Right ventricle myocardium superior (tissue), 1 donor: Measurements from ENCODE around the gene DLGAP4. TPM values are rescaled to one million over a fixed set of nuclear protein-coding genes. Genes with fewer than 3 reads are reported as not detected.
"Not testable (repeated sequence)": the region's sequence is repeated elsewhere in the genome, so short reads cannot be mapped to it uniquely, and the experiment has no call there.

Experiments used
- ATAC-seq: fragments of 200-7000 bp; cut with Tn5 transposase; one replicate; pipeline ENCODE4 v1.9.1; 2020; ENCODE audit warnings: mild to moderate bottlenecking; ENCODE audit not compliant: poor library complexity
- DNase-seq: peaks from one replicate; pipeline ENCODE4 v3.0.0-alpha.2; 2020
- intact Hi-C: fragments of 100-400 bp; cut with DNase I; formaldehyde crosslinking; loops from one replicate; pipeline ENCODE4 v1.11.2; 2022
- total RNA-seq: library from RNA; stranded (reverse); fragmentation: NEBNext Ultra II Directional; extraction: Animal tissue kit (Norgen Biotek cat#: 25700); gene quantifications from one replicate; pipeline ENCODE4 v1.2.1, GENCODE V29; 2021
- donor health status: DM: no; HTN: yes; CAD: no; lungs with severe emphysema.

The DLGAP4 gene
- total RNA-seq, 1 donor from 2014 or later, result 40.9 TPM

- DNase-seq, result no peak
These were observed 241.8 kb downstream of the DLGAP4 start for GRCh38 chr20:36548006-36548315.

GRCh38 chr20:36548704-36549627 lies 242.8 kb downstream of the DLGAP4 start:
- intact Hi-C loops, result no loop called here
- no peak for ATAC-seq
- DNase-seq, result no peak

More at GRCh38 chr20:36548006-36548315, 241.8 kb downstream of the DLGAP4 start:
- ATAC-seq, result no peak
- intact Hi-C loops, result no loop called here

- no peak for DNase-seq
- peak; percentile 5 for ATAC-seq
- intact Hi-C loops, result no loop called here
These were observed 243.4 kb downstream of the DLGAP4 start for GRCh38 chr20:36549628-36549941.

- intact Hi-C loops, result no loop called here
- peak; percentile 44 for ATAC-seq
- peak; percentile 53 for DNase-seq
These were observed 244.0 kb downstream of the DLGAP4 start for GRCh38 chr20:36549942-36550789.

GRCh38 chr20:36550790-36551299 lies 244.7 kb downstream of the DLGAP4 start:
- ATAC-seq (peak; percentile 43), DNase-seq (no peak)
- intact Hi-C loops, result no loop called here

- ATAC-seq, result no peak
- intact Hi-C loops, result loop anchor here (5.0 kb wide), 1 partner anchor 37 kb away; no protein-coding TSS in a partner anchor
- no peak for DNase-seq
These were observed 249.1 kb downstream of the DLGAP4 start for GRCh38 chr20:36555248-36555647.

- DNase-seq (no peak), ATAC-seq (no peak)
- intact Hi-C loops, result no loop called here
These were observed 256.6 kb downstream of the DLGAP4 start for GRCh38 chr20:36562724-36563123.

- intact Hi-C loops, result no loop called here
These were observed 257.2 kb downstream of the DLGAP4 start for GRCh38 chr20:36563374-36563773.

GRCh38 chr20:36564078-36564725 lies 258.1 kb downstream of the DLGAP4 start:
- ATAC-seq, DNase-seq, intact Hi-C loops: not testable (repeated sequence)

More at GRCh38 chr20:36563374-36563773, 257.2 kb downstream of the DLGAP4 start:
- DNase-seq (no peak), ATAC-seq (no peak)

- DNase-seq, intact Hi-C loops, ATAC-seq: not testable (repeated sequence)
These were observed 258.6 kb downstream of the DLGAP4 start for GRCh38 chr20:36564726-36565121.

- no peak for ATAC-seq
- DNase-seq, result no peak
- intact Hi-C loops, result no loop called here
These were observed 259.4 kb downstream of the DLGAP4 start for GRCh38 chr20:36565520-36565919.

- no peak for ATAC-seq
- no peak for DNase-seq
- intact Hi-C loops, result no loop called here
These were observed 263.8 kb downstream of the DLGAP4 start for GRCh38 chr20:36569847-36570429.

GRCh38 chr20:36571564-36572504 lies 265.7 kb downstream of the DLGAP4 start:
- ATAC-seq (no peak), DNase-seq (no peak)
- intact Hi-C loops, result no loop called here

- ATAC-seq (peak; percentile 3), DNase-seq (no peak)
- intact Hi-C loops, result no loop called here
These were observed 266.6 kb downstream of the DLGAP4 start for GRCh38 chr20:36572701-36573102.

- DNase-seq, result peak; percentile 89
- ATAC-seq, result peak; percentile 91
- intact Hi-C loops, result no loop called here
These were observed 267.1 kb downstream of the DLGAP4 start, which contains the start of gene TGIF2 for GRCh38 chr20:36573103-36573797. TSS of gene TGIF2 (plus strand) at chr20:36573597. CDS start at chr20:36578775, 5,178 bp downstream.

- intact Hi-C loops, result no loop called here
- DNase-seq (peak; percentile 60), ATAC-seq (peak; percentile 20)
These were observed 267.7 kb downstream of the DLGAP4 start for GRCh38 chr20:36573798-36574365.
